HepG2 (cell line): ENCODE data around the gene GYS2.

Experiments used
- HNRNPL ChIP-seq: fragments of 200-400 bp; formaldehyde crosslinking; IDR thresholded peaks from 2 replicates; pipeline ENCODE4 v1.6.1; 2017; ENCODE audit warnings: mild to moderate bottlenecking, low read depth, low read length
- PHF20 ChIP-seq: sonication (generic); formaldehyde crosslinking; IDR thresholded peaks from 2 replicates; pipeline ENCODE4 v1.5.0; 2020; ENCODE audit warnings: mild to moderate bottlenecking, missing genetic modification reagents
- POLR2A ChIP-seq, 2 experiments: IDR thresholded peaks; 2 replicates each; pipeline ENCODE4 v1.6.1; 2011; ENCODE audit warnings: low read depth in 2 of 2, low read length in 2 of 2, mild to moderate bottlenecking in 1 of 2, moderate library complexity in 1 of 2; ENCODE audit not compliant: insufficient read depth in 1 of 2
- RAD21 ChIP-seq: fragments of 450-650 bp; formaldehyde crosslinking; IDR thresholded peaks from 2 replicates; pipeline ENCODE4 v1.5.0; 2020; ENCODE audit warnings: mild to moderate bottlenecking
- RFXANK ChIP-seq: IDR thresholded peaks from 2 replicates; pipeline ENCODE4 v1.6.1; 2016
- SUZ12 ChIP-seq: fragments of 150-350 bp; IDR thresholded peaks from 2 replicates; pipeline ENCODE4 v1.6.1; 2014; ENCODE audit warnings: low read depth, low read length
- TGIF2 ChIP-seq: IDR thresholded peaks from 2 replicates; pipeline ENCODE4 v1.6.1; 2016; ENCODE audit warnings: control low read depth, missing compliant biosample characterization
- ZBTB49 ChIP-seq: sonication (generic); formaldehyde crosslinking; IDR thresholded peaks from 2 replicates; pipeline ENCODE4 v1.4.0; 2020; ENCODE audit warnings: missing genetic modification reagents, borderline replicate concordance
- TF ChIP-seq, protein P1 (sequence below): sonication (generic); formaldehyde crosslinking; IDR thresholded peaks from 2 replicates; pipeline ENCODE4 v1.5.0; 2020; ENCODE audit warnings: mild to moderate bottlenecking, missing genetic modification reagents, moderate library complexity

DNA sequence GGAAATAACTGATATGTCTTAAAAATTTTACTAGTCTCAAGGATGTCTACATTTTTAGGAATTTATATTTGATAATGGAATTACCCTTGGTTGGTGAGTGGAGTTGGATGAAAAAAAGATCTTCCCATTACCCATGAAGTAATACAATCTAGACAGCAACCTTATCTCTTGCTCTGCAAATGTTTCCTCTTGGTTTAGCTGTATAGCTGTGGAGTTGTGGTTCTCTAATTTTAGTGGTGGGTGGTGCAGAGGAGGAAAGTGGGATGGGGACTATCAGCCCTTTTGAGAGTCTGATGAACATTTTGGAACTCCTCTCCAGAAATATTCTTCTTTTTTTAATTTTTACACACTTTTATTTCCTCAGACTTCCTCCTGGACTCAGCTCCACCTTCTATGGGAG, 61.5 kb downstream of the GYS2 start:
- TF ChIP-seq RFXANK (CRISPR knock-in tag) (no peak), SUZ12 (no peak), HNRNPL (no peak), ZBTB49 (CRISPR knock-in tag) (no peak), RAD21 (CRISPR knock-in tag) (no peak), PHF20 (no peak), POLR2A (IDR thresholded peaks at IDR 0.05; ENCODE audit: insufficient read depth in 1 of 2, low read depth in 2 of 2, low read length in 2 of 2) (no peak), TGIF2 (CRISPR knock-in tag) (no peak)
- TF ChIP-seq, protein P1, sequence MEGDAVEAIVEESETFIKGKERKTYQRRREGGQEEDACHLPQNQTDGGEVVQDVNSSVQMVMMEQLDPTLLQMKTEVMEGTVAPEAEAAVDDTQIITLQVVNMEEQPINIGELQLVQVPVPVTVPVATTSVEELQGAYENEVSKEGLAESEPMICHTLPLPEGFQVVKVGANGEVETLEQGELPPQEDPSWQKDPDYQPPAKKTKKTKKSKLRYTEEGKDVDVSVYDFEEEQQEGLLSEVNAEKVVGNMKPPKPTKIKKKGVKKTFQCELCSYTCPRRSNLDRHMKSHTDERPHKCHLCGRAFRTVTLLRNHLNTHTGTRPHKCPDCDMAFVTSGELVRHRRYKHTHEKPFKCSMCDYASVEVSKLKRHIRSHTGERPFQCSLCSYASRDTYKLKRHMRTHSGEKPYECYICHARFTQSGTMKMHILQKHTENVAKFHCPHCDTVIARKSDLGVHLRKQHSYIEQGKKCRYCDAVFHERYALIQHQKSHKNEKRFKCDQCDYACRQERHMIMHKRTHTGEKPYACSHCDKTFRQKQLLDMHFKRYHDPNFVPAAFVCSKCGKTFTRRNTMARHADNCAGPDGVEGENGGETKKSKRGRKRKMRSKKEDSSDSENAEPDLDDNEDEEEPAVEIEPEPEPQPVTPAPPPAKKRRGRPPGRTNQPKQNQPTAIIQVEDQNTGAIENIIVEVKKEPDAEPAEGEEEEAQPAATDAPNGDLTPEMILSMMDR: no peak
